ENCODE measurements around the gene SDK1. TPM values are rescaled to one million over a fixed set of nuclear protein-coding genes. Genes with fewer than 3 reads are reported as not detected.

SDK1 gene
- total RNA-seq, 2 donors from 2014 or later: 19.8 to 32.4 TPM

DNA sequence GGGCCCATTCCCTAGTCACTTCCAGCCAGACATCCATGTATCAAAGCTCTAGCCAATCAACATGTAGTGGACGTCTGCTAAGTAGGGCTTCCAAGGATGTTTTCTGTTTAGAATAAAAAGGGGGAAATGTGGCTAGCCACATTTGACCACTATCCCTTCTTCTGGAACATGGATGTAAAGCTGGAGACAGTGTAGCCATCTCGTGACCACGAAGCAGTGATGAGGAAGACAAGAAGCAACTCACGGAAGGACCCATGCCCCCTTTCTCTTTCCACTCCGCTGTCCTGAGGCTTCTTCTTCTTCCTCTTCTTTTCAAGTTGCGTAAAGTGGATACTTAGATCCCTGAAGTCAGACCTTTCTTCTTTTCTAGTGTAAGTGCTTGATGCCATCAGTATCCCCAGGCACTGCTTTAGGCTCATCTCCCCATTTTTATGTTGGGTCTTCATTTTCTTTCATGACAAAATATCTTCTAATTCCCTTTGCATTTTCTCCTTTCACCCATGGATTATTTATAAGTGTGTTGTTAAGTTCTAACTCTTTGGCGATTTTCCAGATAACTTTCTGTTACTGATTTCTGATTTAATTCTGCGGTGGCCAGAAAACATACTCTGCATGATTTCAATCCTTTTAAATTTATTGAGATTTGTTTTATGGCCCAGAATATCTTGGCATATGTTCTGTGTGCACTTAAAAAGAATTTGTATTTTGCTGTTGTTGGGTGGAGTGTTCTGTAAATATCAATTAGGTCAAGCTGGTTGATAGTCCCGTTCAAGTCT, 594.5 kb downstream of the SDK1 start:
- no peak for ATAC-seq
- no peak for TF ChIP-seq CTCF (IDR thresholded peaks at IDR 0.05)
- no peak for TF ChIP-seq POLR2A (IDR thresholded peaks at IDR 0.05)

GRCh38 chr7:3896169-3896765, 595.2 kb downstream of the SDK1 start:
- Histone ChIP-seq H3K27me3 (no peaks in the 10 kb centered on the region), H3K27ac (no peak overlapping the region), H3K4me1 (no peaks in the 10 kb centered on the region), H3K9me3 (no peaks in the 10 kb centered on the region), H3K4me3 (no peak overlapping the region), H3K36me3 (replicated peaks in 1 of 2; ENCODE audit: insufficient read depth in 1 of 2, low read depth in 2 of 2) (no peaks in the 10 kb centered on the region)
- WGBS, 2 donors: 90 to 91% methylated on average over 6 of the region's 6 CpGs
- intact Hi-C loops (cut with DNase I): loop anchor here (10.0 kb wide), 1 partner anchor 1011 kb away; no protein-coding TSS in a partner anchor
- TF ChIP-seq CTCF (IDR thresholded peaks at IDR 0.05) (no peak), POLR2A (IDR thresholded peaks at IDR 0.05) (no peak)
- no peak for ATAC-seq
- DNase-seq: no peak

More for the DNA sequence above, 594.5 kb downstream of the SDK1 start:
- no peak overlapping the region for H3K4me3 ChIP-seq
- WGBS, 2 donors: 77 to 78% methylated on average over 9 of the region's 9 CpGs
- no peaks in the 10 kb centered on the region for H3K27me3 ChIP-seq
- H3K27ac ChIP-seq: no peak overlapping the region
- DNase-seq: no peak
- intact Hi-C loops (cut with DNase I): loop anchor here (10.0 kb wide), 1 partner anchor 1011 kb away; no protein-coding TSS in a partner anchor
- H3K9me3 ChIP-seq: no peaks in the 10 kb centered on the region
- H3K36me3 ChIP-seq (replicated peaks in 1 of 2; ENCODE audit: insufficient read depth in 1 of 2, low read depth in 2 of 2): no peaks in the 10 kb centered on the region
- H3K4me1 ChIP-seq: no peaks in the 10 kb centered on the region

GRCh38 chr7:3897430-3898372, 596.6 kb downstream of the SDK1 start:
- 68 to 70% methylated on average over 10 of the region's 10 CpGs for WGBS, 2 donors
- no peaks in the 10 kb centered on the region for H3K36me3 ChIP-seq (replicated peaks in 1 of 2; ENCODE audit: insufficient read depth in 1 of 2, low read depth in 2 of 2)
- H3K4me3 ChIP-seq: no peak overlapping the region
- no peak for TF ChIP-seq POLR2A (IDR thresholded peaks at IDR 0.05)
- peak; percentile 47 to 79 (median 75) for TF ChIP-seq CTCF (IDR thresholded peaks at IDR 0.05)
- intact Hi-C loops (cut with DNase I): loop anchor here (10.0 kb wide), 1 partner anchor 1013 kb away; no protein-coding TSS in a partner anchor
- DNase-seq (peak; percentile 32 to 57 (median 42)), ATAC-seq (no peak)
- H3K4me1 ChIP-seq: no peaks in the 10 kb centered on the region
- no peak overlapping the region for H3K27ac ChIP-seq
- no peaks in the 10 kb centered on the region for H3K27me3 ChIP-seq
- H3K9me3 ChIP-seq: no peaks in the 10 kb centered on the region

DNA sequence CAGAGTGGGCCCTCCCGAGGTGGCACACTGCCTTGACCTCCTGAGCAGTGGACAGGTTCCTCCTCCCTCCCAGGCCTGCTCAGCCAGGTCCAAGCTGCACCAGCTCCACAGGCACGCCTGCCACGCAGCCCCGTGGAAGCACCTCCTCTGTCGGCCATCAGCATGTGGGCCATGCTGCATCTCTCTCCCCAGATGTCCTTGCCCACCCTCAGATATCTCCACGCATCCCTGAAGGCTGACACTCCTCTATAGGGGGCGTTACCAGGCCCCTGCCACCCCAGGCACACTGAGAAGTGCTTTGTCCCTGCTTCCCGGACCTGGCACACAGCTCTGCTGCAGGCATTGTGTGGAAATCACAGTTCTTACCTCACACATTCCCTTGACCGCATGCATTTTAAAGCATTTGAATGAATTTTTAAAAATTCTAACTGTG, 598.5 kb downstream of the SDK1 start:
- Histone ChIP-seq H3K36me3 (replicated peaks in 1 of 2; ENCODE audit: insufficient read depth in 1 of 2, low read depth in 2 of 2) (no peaks in the 10 kb centered on the region), H3K27ac (no peak overlapping the region), H3K27me3 (no peaks in the 10 kb centered on the region), H3K4me3 (no peak overlapping the region), H3K9me3 (no peaks in the 10 kb centered on the region), H3K4me1 (no peaks in the 10 kb centered on the region)
- 89 to 90% methylated on average over 5 to 9 of the region's 9 CpGs for WGBS, 2 donors
- no peak for ATAC-seq
- DNase-seq: no peak
- intact Hi-C loops (cut with DNase I): loop anchor here (10.0 kb wide), 1 partner anchor 1015 kb away; no protein-coding TSS in a partner anchor
- no peak for TF ChIP-seq POLR2A (IDR thresholded peaks at IDR 0.05)
- no peak for TF ChIP-seq CTCF (IDR thresholded peaks at IDR 0.05)

Data from body of pancreas (tissue), 4 donors.